WTC11 (cell line): ENCODE results near the gene XRCC1. TPM values are rescaled to one million over a fixed set of nuclear protein-coding genes. Genes with fewer than 3 reads are reported as not detected.
"Not testable (repeated sequence)": the region's sequence is repeated elsewhere in the genome, so short reads cannot be mapped to it uniquely, and the experiment has no call there.

Experiments used
- ATAC-seq: fragments of 200-7000 bp; cut with Tn5 transposase; 2 replicates; pipeline ENCODE4 v1.10.0; 2021; ENCODE audit warnings: mild to moderate bottlenecking, moderate library complexity
- CTCF ChIA-PET: fragments of 300-600 bp; sonication (Branson Sonifier 250); formaldehyde crosslinking; loops from one replicate; lab custom pipeline; 2021; ENCODE audit warnings: antibody characterized with exemption; lab: Charles Lee
- POLR2A ChIA-PET: fragments of 350-600 bp; sonication (Branson Sonifier 250); formaldehyde crosslinking; loops from one replicate; lab custom pipeline; 2021; ENCODE audit warnings: antibody characterized with exemption; lab: Charles Lee
- DNase-seq: peaks from one replicate; pipeline ENCODE4 v3.0.0; 2021; ENCODE audit warnings: low spot score
- H3K27ac Mint-ChIP-seq: 2 replicates; pipeline ENCODE4 v1.8.0; 2021; ENCODE audit warnings: mixed read lengths
- H3K27me3 Mint-ChIP-seq: 2 replicates; pipeline ENCODE4 v1.8.0; 2021; ENCODE audit warnings: low read depth, mild to moderate bottlenecking, moderate library complexity, mixed read lengths
- H3K36me3 Mint-ChIP-seq: 2 replicates; pipeline ENCODE4 v1.8.0; 2021; ENCODE audit warnings: mixed read lengths
- H3K4me1 Mint-ChIP-seq: 2 replicates; pipeline ENCODE4 v1.8.0; 2022; ENCODE audit warnings: mixed read lengths
- H3K4me3 Mint-ChIP-seq: 2 replicates; pipeline ENCODE4 v1.8.0; 2021; ENCODE audit warnings: mild to moderate bottlenecking, moderate library complexity, mixed read lengths
- H3K9me3 Mint-ChIP-seq: 2 replicates; pipeline ENCODE4 v1.8.0; 2021; ENCODE audit warnings: mixed read lengths
- FOXP1 ChIP-seq: sonication (generic); formaldehyde crosslinking; IDR thresholded peaks from 2 replicates; pipeline ENCODE4 v1.8.0; 2022; ENCODE audit warnings: missing genetic modification reagents, mild to moderate bottlenecking, moderate library complexity, borderline replicate concordance
- IRF1 ChIP-seq: sonication (generic); formaldehyde crosslinking; IDR thresholded peaks from 2 replicates; pipeline ENCODE4 v1.8.0; 2023; ENCODE audit warnings: missing genetic modification reagents
- NR1H2 ChIP-seq: sonication (generic); formaldehyde crosslinking; IDR thresholded peaks from 2 replicates; pipeline ENCODE4 v1.9.0; 2021; ENCODE audit warnings: mild to moderate bottlenecking, moderate library complexity, missing genetic modification reagents
- NR2C2 ChIP-seq: sonication (generic); formaldehyde crosslinking; IDR thresholded peaks from 2 replicates; pipeline ENCODE4 v1.8.0; 2022; ENCODE audit warnings: mild to moderate bottlenecking, missing genetic modification reagents
- PRRX2 ChIP-seq: fragments of 250-450 bp; sonication (Bioruptor Pico); IDR thresholded peaks from 2 replicates; pipeline ENCODE4 v1.8.0; 2021; ENCODE audit warnings: mild to moderate bottlenecking
- RORB ChIP-seq: fragments of 250-450 bp; sonication (Bioruptor Pico); IDR thresholded peaks from 2 replicates; pipeline ENCODE4 v1.9.0; 2021; ENCODE audit warnings: mild to moderate bottlenecking
- SMAD3 ChIP-seq: sonication (generic); formaldehyde crosslinking; IDR thresholded peaks from 2 replicates; pipeline ENCODE4 v1.8.0; 2022; ENCODE audit warnings: missing genetic modification reagents, mild to moderate bottlenecking, borderline replicate concordance
- STAT6 ChIP-seq: sonication (generic); formaldehyde crosslinking; conservative IDR thresholded peaks from 2 replicates; pipeline ENCODE4 v1.8.1; 2023; ENCODE audit warnings: mild to moderate bottlenecking, low read depth, missing genetic modification reagents, moderate library complexity
- TCF7 ChIP-seq: sonication (generic); formaldehyde crosslinking; IDR thresholded peaks from 2 replicates; pipeline ENCODE4 v1.8.0; 2022; ENCODE audit warnings: mild to moderate bottlenecking, low read depth, missing genetic modification reagents, moderate library complexity
- TEAD1 ChIP-seq: sonication (generic); formaldehyde crosslinking; IDR thresholded peaks from 2 replicates; pipeline ENCODE4 v1.8.0; 2022; ENCODE audit warnings: mild to moderate bottlenecking, missing genetic modification reagents
- TP53 ChIP-seq: sonication (generic); formaldehyde crosslinking; IDR thresholded peaks from 2 replicates; pipeline ENCODE4 v1.8.1; 2023; ENCODE audit warnings: mild to moderate bottlenecking, missing genetic modification reagents
- ZNF219 ChIP-seq: sonication (generic); formaldehyde crosslinking; IDR thresholded peaks from 2 replicates; pipeline ENCODE4 v1.8.0; 2023; ENCODE audit warnings: missing genetic modification reagents, mild to moderate bottlenecking, borderline replicate concordance
- ZNF263 ChIP-seq: sonication (generic); formaldehyde crosslinking; IDR thresholded peaks from 2 replicates; pipeline ENCODE4 v1.8.1; 2022; ENCODE audit warnings: low read depth, mild to moderate bottlenecking, moderate library complexity, missing genetic modification reagents
- ZNF416 ChIP-seq: fragments of 250-450 bp; sonication (Bioruptor Pico); IDR thresholded peaks from 2 replicates; pipeline ENCODE4 v1.9.0; 2021; ENCODE audit warnings: mild to moderate bottlenecking, inconsistent platforms
- ZNF512 ChIP-seq: sonication (generic); formaldehyde crosslinking; IDR thresholded peaks from 2 replicates; pipeline ENCODE4 v1.8.1; 2022; ENCODE audit warnings: missing genetic modification reagents, borderline replicate concordance
- total RNA-seq: library from RNA; stranded (reverse); gene quantifications from 3 replicates; pipeline ENCODE4 v1.2.3, GENCODE V29; 2021
- TF ChIP-seq, protein P1 (sequence below): sonication (generic); formaldehyde crosslinking; IDR thresholded peaks from 2 replicates; pipeline ENCODE4 v1.8.1; 2023; ENCODE audit warnings: mild to moderate bottlenecking, missing genetic modification reagents
- TF ChIP-seq, protein P2 (sequence below): sonication (generic); formaldehyde crosslinking; IDR thresholded peaks from 2 replicates; pipeline ENCODE4 v1.8.1; 2023; ENCODE audit warnings: mild to moderate bottlenecking, moderate library complexity, missing genetic modification reagents
- TF ChIP-seq, protein P3 (sequence below): sonication (generic); formaldehyde crosslinking; IDR thresholded peaks from 2 replicates; pipeline ENCODE4 v1.8.0; 2022; ENCODE audit warnings: mild to moderate bottlenecking, missing genetic modification reagents

XRCC1 gene
- total RNA-seq, 1 experiment from 2014 or later: 48.3 TPM

DNA sequence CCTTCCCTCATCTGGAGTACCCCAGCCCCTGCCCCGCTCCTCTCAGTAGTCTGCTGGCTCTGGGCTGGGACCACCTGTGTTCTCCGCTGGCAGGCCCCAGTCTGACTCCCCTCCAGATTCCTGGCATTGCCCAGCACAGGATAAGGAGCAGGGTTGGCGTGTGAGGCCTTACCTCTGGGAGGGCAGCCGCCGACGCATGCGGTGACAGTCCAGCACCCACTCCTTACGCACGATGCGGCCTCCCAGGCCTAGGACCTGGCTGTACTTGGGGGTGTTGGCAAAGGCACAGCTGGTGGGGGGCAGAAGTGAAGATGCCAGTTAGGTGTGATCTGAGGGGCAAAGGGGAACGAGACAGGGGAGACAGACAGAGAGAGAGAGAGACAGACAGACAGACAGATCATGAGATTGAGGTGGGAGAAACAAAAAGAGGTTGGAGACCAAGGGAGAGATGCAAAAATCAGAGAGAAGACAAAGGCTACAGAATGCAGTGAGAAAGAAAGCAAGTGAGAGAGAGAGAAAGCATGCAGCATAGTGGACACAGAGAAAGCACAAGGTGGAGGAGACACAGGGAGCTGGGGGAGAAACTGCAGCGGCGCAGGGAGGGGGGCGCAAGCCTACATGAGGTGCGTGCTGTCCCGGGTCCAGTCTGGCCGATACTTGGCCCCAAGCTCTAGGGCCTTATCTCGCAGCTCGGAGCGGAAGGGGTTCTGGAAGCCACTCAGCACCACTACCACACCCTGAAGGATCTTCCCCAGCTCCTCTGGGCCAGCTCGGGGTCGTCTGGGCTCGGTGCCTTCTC is 23.7 kb downstream of the XRCC1 start:
- no peak overlapping the region for H3K4me3 Mint-ChIP-seq
- peaks cover 39% of the 10 kb centered on the region for H3K36me3 Mint-ChIP-seq
- ATAC-seq (no peak), DNase-seq (no peak)
- TF ChIP-seq SMAD3 (no peak), FOXP1 (no peak), NR2C2 (CRISPR knock-in tag) (no peak), TCF7 (CRISPR knock-in tag) (no peak), IRF1 (CRISPR knock-in tag) (no peak)
- TF ChIP-seq, protein P1, sequence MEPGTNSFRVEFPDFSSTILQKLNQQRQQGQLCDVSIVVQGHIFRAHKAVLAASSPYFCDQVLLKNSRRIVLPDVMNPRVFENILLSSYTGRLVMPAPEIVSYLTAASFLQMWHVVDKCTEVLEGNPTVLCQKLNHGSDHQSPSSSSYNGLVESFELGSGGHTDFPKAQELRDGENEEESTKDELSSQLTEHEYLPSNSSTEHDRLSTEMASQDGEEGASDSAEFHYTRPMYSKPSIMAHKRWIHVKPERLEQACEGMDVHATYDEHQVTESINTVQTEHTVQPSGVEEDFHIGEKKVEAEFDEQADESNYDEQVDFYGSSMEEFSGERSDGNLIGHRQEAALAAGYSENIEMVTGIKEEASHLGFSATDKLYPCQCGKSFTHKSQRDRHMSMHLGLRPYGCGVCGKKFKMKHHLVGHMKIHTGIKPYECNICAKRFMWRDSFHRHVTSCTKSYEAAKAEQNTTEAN (CRISPR knock-in tag): no peak
- ChIA-PET POLR2A (no interaction called here), CTCF (interaction anchor here (6.4 to 7.7 kb wide), 2 partner anchors 15 to 44 kb away, joined by 130 to 152 read pairs; partner anchors contain the start of genes IRGQ and ZNF576)
- H3K27me3 Mint-ChIP-seq: no peaks in the 10 kb centered on the region
- H3K4me1 Mint-ChIP-seq: peaks cover 7% of the 10 kb centered on the region
- no peak overlapping the region for H3K27ac Mint-ChIP-seq
- H3K9me3 Mint-ChIP-seq: no peaks in the 10 kb centered on the region

DNA sequence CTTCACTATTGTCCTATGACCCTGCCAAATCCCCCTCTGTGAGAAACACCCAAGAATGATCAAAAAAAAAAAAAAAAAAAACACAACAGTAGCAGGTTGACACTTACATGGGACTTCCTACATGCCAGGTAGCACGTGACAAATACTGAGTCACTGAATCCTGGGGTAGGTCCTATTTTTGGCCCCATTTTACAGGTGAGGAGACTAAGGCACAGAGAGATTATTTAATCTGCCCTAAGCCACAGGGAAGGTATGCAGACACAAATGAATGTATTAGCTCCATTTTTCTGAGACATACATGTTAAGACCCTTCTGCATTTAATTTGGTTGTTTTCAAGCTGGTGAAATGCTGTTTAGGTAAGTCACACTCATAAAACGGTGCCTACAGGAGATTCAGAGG is 26.6 kb downstream of the XRCC1 start:
- ATAC-seq: no peak
- H3K4me1 Mint-ChIP-seq: no peaks in the 10 kb centered on the region
- no peaks in the 10 kb centered on the region for H3K9me3 Mint-ChIP-seq
- H3K4me3 Mint-ChIP-seq: no peak overlapping the region
- DNase-seq: no peak
- POLR2A ChIA-PET: no interaction called here
- TF ChIP-seq TP53 (CRISPR knock-in tag) (no peak), ZNF263 (CRISPR knock-in tag) (no peak)
- CTCF ChIA-PET: interaction anchor here (1.0 kb wide), 1 partner anchor 78 kb away, joined by 3 read pairs; no protein-coding TSS in a partner anchor
- H3K27ac Mint-ChIP-seq: no peak overlapping the region
- no peaks in the 10 kb centered on the region for H3K27me3 Mint-ChIP-seq
- H3K36me3 Mint-ChIP-seq: peaks cover 38% of the 10 kb centered on the region

GRCh38 chr19:43547926-43548325 is 27.4 kb downstream of the XRCC1 start:
- H3K4me3 Mint-ChIP-seq, H3K9me3 Mint-ChIP-seq, DNase-seq, POLR2A ChIA-PET, H3K4me1 Mint-ChIP-seq, CTCF ChIA-PET, ATAC-seq, H3K27ac Mint-ChIP-seq, H3K27me3 Mint-ChIP-seq: not testable (repeated sequence)
- H3K36me3 Mint-ChIP-seq: peaks cover 46% of the 10 kb centered on the region

DNA sequence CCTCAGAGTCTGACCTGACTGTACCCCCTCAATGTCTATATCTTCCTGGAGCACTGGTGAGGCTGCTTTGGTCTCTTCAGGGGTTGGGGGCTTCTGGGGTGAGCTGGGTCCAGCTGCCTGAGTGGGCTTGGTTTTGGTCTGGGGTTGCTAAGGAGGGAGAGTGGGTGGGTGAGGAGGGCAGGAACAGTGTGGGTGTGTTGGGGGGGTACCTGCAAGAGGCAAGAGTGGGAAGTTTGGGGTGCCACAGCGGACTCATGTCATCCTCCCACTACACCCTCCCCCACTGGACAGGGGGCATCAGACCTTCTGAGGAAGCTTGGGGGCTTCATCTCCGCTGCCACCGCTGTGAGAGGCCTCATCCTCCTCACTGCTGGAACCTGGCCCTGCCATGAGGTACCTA is 28.7 kb downstream of the XRCC1 start:
- POLR2A ChIA-PET: no interaction called here
- no peak for ATAC-seq
- no peak for TF ChIP-seq RORB (CRISPR knock-in tag)
- TF ChIP-seq NR1H2 (CRISPR knock-in tag): no peak
- TF ChIP-seq TEAD1 (CRISPR knock-in tag): no peak
- TF ChIP-seq ZNF416 (CRISPR knock-in tag): no peak
- no peak for TF ChIP-seq IRF1 (CRISPR knock-in tag)
- TF ChIP-seq ZNF512: no peak
- TF ChIP-seq STAT6 (CRISPR knock-in tag): no peak
- no peak for TF ChIP-seq ZNF219 (CRISPR knock-in tag)
- TF ChIP-seq, protein P2, sequence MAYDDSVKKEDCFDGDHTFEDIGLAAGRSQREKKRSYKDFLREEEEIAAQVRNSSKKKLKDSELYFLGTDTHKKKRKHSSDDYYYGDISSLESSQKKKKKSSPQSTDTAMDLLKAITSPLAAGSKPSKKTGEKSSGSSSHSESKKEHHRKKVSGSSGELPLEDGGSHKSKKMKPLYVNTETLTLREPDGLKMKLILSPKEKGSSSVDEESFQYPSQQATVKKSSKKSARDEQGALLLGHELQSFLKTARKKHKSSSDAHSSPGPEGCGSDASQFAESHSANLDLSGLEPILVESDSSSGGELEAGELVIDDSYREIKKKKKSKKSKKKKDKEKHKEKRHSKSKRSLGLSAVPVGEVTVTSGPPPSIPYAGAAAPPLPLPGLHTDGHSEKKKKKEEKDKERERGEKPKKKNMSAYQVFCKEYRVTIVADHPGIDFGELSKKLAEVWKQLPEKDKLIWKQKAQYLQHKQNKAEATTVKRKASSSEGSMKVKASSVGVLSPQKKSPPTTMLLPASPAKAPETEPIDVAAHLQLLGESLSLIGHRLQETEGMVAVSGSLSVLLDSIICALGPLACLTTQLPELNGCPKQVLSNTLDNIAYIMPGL (CRISPR knock-in tag): no peak
- TF ChIP-seq, protein P3, sequence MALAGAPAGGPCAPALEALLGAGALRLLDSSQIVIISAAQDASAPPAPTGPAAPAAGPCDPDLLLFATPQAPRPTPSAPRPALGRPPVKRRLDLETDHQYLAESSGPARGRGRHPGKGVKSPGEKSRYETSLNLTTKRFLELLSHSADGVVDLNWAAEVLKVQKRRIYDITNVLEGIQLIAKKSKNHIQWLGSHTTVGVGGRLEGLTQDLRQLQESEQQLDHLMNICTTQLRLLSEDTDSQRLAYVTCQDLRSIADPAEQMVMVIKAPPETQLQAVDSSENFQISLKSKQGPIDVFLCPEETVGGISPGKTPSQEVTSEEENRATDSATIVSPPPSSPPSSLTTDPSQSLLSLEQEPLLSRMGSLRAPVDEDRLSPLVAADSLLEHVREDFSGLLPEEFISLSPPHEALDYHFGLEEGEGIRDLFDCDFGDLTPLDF (CRISPR knock-in tag): no peak
- TF ChIP-seq PRRX2 (CRISPR knock-in tag): no peak

More for the DNA sequence above, 28.7 kb downstream of the XRCC1 start:
- Mint-ChIP-seq H3K4me3 (no peak overlapping the region), H3K9me3 (no peaks in the 10 kb centered on the region), H3K27ac (no peak overlapping the region), H3K36me3 (peaks cover 51% of the 10 kb centered on the region), H3K27me3 (no peaks in the 10 kb centered on the region), H3K4me1 (no peaks in the 10 kb centered on the region)
- CTCF ChIA-PET: interaction anchor here (1.0 to 2.2 kb wide), 2 partner anchors 8 to 11 kb away, joined by 3 to 7 read pairs; no protein-coding TSS in a partner anchor
- no peak for DNase-seq
